K562 (cell line): ENCODE results near the gene MERTK. TPM values are rescaled to one million over a fixed set of nuclear protein-coding genes. Genes with fewer than 3 reads are reported as not detected.

Source experiments
- ATAC-seq: fragments of 200-7000 bp; cut with Tn5 transposase; 3 replicates; pipeline ENCODE4 v1.9.1; 2020; ENCODE audit warnings: moderate library complexity
- BruUV-seq: library from RNA; stranded (reverse); fragments of 400-500 nt; replicated peaks from 2 replicates; lab custom pipeline; 2021; lab: Mats Ljungman, UMichigan
- CTCF ChIA-PET: fragments of 300-600 bp; formaldehyde crosslinking; extraction: SDS; loops from one replicate; lab custom pipeline; 2021; ENCODE audit warnings: low intra/inter-chr PET ratio; lab: Yijun Ruan, JAX
- POLR2A ChIA-PET: fragments of 300-600, 350-650 bp; sonication (Branson Sonifier 250); formaldehyde crosslinking; extraction: SDS; loops from one replicate; lab custom pipeline; 2021; ENCODE audit warnings: antibody characterized with exemption, inconsistent platforms; lab: Yijun Ruan, JAX
- DNase-seq, 4 experiments: peaks; one replicate each; pipeline versions ENCODE4 v3.0.0 to v3.0.0-alpha.2; 2011 to 2018; ENCODE audit warnings: low spot score in 3 of 4, mixed read lengths in 3 of 4; ENCODE audit errors: extremely low read depth in 1 of 4
- FAIRE-seq: peaks from 2 replicates; lab custom pipeline; 2011; peaks lifted over from hg19 to GRCh38; lab: Jason Lieb, UNC
- H2AFZ ChIP-seq: 2 replicates; pipeline ENCODE4 v1.6.0; 2011; ENCODE audit warnings: low read depth, low read length, control low read depth, inconsistent platforms
- H3K27ac ChIP-seq: fragments of 200-600 bp; 3 replicates; pipeline ENCODE4 v1.8.0; 2011; ENCODE audit warnings: low read depth, mild to moderate bottlenecking, control low read depth, inconsistent platforms, low read length, moderate library complexity, mixed read lengths; ENCODE audit errors: extremely low read depth
- H3K27me3 ChIP-seq, 2 experiments: fragments of 300-600 bp in 1 of 2; 2 replicates in 1 of 2; 3 replicates in 1 of 2; pipeline versions ENCODE4 v1.6.0 to v1.8.0; 2011; ENCODE audit warnings: inconsistent platforms in 2 of 2, low read length in 2 of 2, mild to moderate bottlenecking in 1 of 2, mixed read lengths in 1 of 2, moderate library complexity in 1 of 2; ENCODE audit not compliant: control insufficient read depth in 2 of 2, insufficient read depth in 2 of 2
- H3K36me3 ChIP-seq: fragments of 300-600 bp; 3 replicates; pipeline ENCODE4 v1.8.0; 2011; ENCODE audit warnings: mild to moderate bottlenecking, low read length, inconsistent platforms; ENCODE audit not compliant: control insufficient read depth, insufficient read depth
- H3K4me1 ChIP-seq, 2 experiments: fragments of 200-600 bp in 1 of 2; replicated peaks in 1 of 2; 2 replicates in 1 of 2; 3 replicates in 1 of 2; pipeline versions ENCODE4 v1.5.1 to v1.8.0; 2011; ENCODE audit warnings: inconsistent platforms in 2 of 2, low read length in 2 of 2, mild to moderate bottlenecking in 1 of 2, mixed read lengths in 1 of 2, moderate library complexity in 1 of 2; ENCODE audit not compliant: control insufficient read depth in 2 of 2, insufficient read depth in 2 of 2
- H3K4me2 ChIP-seq: 2 replicates; pipeline ENCODE4 v1.6.1; 2011; ENCODE audit warnings: low read length, control low read depth, inconsistent platforms, mixed read lengths; ENCODE audit not compliant: insufficient read depth
- H3K4me3 ChIP-seq: fragments of 200-600 bp; sonication (generic), shearing (Covaris generic); 2 replicates; pipeline ENCODE4 v1.5.1; 2016; ENCODE audit warnings: control low read depth, inconsistent platforms
- H3K79me2 ChIP-seq: fragments of 200-600 bp; 3 replicates; pipeline ENCODE4 v1.8.0; 2011; ENCODE audit warnings: low read length, inconsistent platforms; ENCODE audit not compliant: control insufficient read depth, insufficient read depth
- H3K9ac ChIP-seq, 2 experiments: 2 replicates each; pipeline versions ENCODE4 v1.6.0 to v1.6.1; 2011; ENCODE audit warnings: low read depth in 2 of 2, low read length in 2 of 2, control low read depth in 1 of 2, inconsistent platforms in 1 of 2, mild to moderate bottlenecking in 1 of 2, mixed read lengths in 1 of 2; ENCODE audit not compliant: insufficient read depth in 1 of 2
- H3K9me1 ChIP-seq: one replicate; pipeline ENCODE4 v1.6.0; 2011; ENCODE audit warnings: inconsistent platforms, mild to moderate bottlenecking, low read length, moderate library complexity; ENCODE audit not compliant: control insufficient read depth, insufficient read depth
- H3K9me3 ChIP-seq: replicated peaks from 2 replicates; pipeline ENCODE4 v1.5.1; 2011; ENCODE audit warnings: low read depth, low read length, inconsistent platforms; ENCODE audit not compliant: control insufficient read depth, insufficient read depth
- H4K20me1 ChIP-seq: replicated peaks from 2 replicates; pipeline ENCODE4 v1.6.1; 2011; ENCODE audit warnings: low read length, inconsistent platforms, mixed read lengths; ENCODE audit not compliant: control insufficient read depth, insufficient read depth
- ASH1L ChIP-seq: fragments of 450-650 bp; IDR thresholded peaks from 2 replicates; pipeline ENCODE4 v1.6.1; 2018; ENCODE audit warnings: borderline replicate concordance, mild to moderate bottlenecking, low read depth; ENCODE audit not compliant: partially characterized antibody
- HDAC8 ChIP-seq: fragments of 450-650 bp; IDR thresholded peaks from 2 replicates; pipeline ENCODE4 v1.6.1; 2016; ENCODE audit warnings: mild to moderate bottlenecking, missing genetic modification characterization, moderate library complexity, missing compliant biosample characterization
- MITF ChIP-seq: IDR thresholded peaks from 2 replicates; pipeline ENCODE4 v1.6.1; 2014; ENCODE audit warnings: antibody characterized with exemption
- NR2C1 ChIP-seq, 2 experiments: fragments of 450-650 bp; IDR thresholded peaks; 2 replicates each; pipeline ENCODE4 v1.6.1; 2017; ENCODE audit warnings: mild to moderate bottlenecking in 2 of 2, antibody characterized with exemption in 1 of 2, inconsistent platforms in 1 of 2, missing compliant biosample characterization in 1 of 2, missing genetic modification characterization in 1 of 2
- POLR2G ChIP-seq: fragments of 200-400 bp; formaldehyde crosslinking; IDR thresholded peaks from 2 replicates; pipeline ENCODE4 v1.6.1; 2017; ENCODE audit warnings: low read depth, mild to moderate bottlenecking, antibody characterized with exemption, low read length, moderate library complexity
- REST ChIP-seq, 2 experiments: fragments of 450-650 bp; formaldehyde crosslinking in 1 of 2; IDR thresholded peaks; 2 replicates each; pipeline versions ENCODE4 v1.4.0 to v1.6.1; 2014 to 2020; ENCODE audit warnings: mild to moderate bottlenecking in 2 of 2, borderline replicate concordance in 1 of 2, low read depth in 1 of 2
- ZNF707 ChIP-seq: fragments of 250-450 bp; sonication (Bioruptor Pico); conservative IDR thresholded peaks from 2 replicates; pipeline ENCODE4 v1.8.0; 2022; ENCODE audit warnings: inconsistent platforms, mild to moderate bottlenecking, moderate library complexity
- WGBS: fragments of 100-300 bp; shearing (Covaris generic); methylation state at CpG from one replicate; pipeline ENCODE4 v1.1.6; 2016; ENCODE audit warnings: low coverage, mixed read lengths; ENCODE audit not compliant: insufficient coverage; ENCODE audit errors: missing lambda C conversion rate; 5-methylcytosine and 5-hydroxymethylcytosine counted together
- in situ Hi-C: fragments of 300-500 bp; cut with MboI; formaldehyde crosslinking; loops from 4 replicates; pipeline ENCODE4 v1.15.0; 2018; ENCODE audit warnings: inconsistent platforms, mixed read lengths
- intact Hi-C: fragments of 100-400 bp; cut with micrococcal nuclease; formaldehyde crosslinking; loops from 2 replicates; pipeline ENCODE4 v1.14.2; 2022
- polyA plus RNA-seq, 8 experiments: library from polyadenylated mRNA; depleted of rRNA in 4 of 8; stranded (reverse) in 5 of 8; unstranded in 3 of 8; fragments of >200 nt; fragmentation: Nextera tagmentation in 2 of 8; fragmentation: Illumina TruSeq in 1 of 8; extraction: Ambion mirVana in 2 of 8; extraction: Trizol in 1 of 8; gene quantifications; 2 replicates each; pipeline versions ENCODE4 v1.2.1 to v1.2.3, GENCODE V29; 2011 to 2014; ENCODE audit warnings: inconsistent platforms in 1 of 8, missing spikeins in 1 of 8
- total RNA-seq, 7 experiments: library from RNA; depleted of rRNA in 6 of 7; stranded (reverse); fragments of >200 nt in 6 of 7; fragmentation: Illumina TruSeq in 2 of 7; extraction: Trizol in 2 of 7; gene quantifications; 2 replicates each; pipeline versions ENCODE4 v1.2.1 to v1.2.3, GENCODE V29; 2011 to 2021; ENCODE audit warnings: low replicate concordance in 1 of 7

Gene MERTK
- total and polyA plus RNA-seq, 9 of the 15 experiments (the other 6 are each of a cell fraction or from before 2014, with no cell fraction given): 0.23 to 1.6 (median 0.74) TPM

DNA sequence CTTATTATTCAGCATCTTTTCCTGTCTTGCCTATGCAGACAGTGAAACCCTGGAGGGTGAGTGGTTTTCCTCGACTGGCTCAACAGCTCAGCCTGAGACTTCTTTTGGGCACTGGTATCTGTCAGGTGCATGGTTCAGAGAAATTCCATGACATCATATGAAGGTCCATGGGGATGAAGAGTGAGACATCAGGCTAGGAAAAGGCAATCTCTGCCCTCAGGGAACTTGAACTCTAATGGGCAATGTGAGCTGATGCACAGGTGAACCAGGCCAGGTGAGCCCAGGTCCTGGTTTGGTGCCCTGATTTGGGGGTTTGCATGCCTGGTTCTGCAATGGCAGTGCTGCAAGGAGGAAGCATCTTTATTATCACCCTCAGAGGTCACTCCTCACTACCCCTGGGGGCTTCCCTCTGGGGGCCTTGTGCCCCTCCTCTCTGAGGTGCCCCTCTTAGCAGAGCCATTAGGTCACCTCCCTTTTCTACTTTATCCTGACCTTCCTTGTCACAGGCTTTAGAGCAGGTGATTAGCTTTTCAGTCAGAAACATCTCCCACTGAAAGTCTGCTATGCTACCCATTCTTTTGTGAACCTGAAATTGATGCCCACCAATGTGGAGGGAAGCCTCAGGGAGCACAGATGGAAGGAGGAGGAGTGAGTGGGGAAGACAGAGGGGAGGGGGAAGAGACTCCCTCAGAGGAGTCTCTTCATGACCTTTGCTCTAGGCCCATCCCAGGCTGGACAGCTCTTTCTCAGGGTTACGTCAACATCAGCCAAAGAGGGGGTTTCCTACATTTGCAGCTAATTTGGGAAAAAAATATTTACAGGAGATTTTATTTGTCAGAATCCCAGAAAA lies 47.3 kb downstream of the MERTK start:
- H2AFZ ChIP-seq: no peak overlapping the region
- ChIA-PET CTCF (no interaction called here), POLR2A (interaction anchor here (1.0 kb wide), 1 partner anchor 16 kb away, joined by 6 read pairs; no protein-coding TSS in a partner anchor)
- no peak overlapping the region for H3K4me3 ChIP-seq
- no peak overlapping the region for H3K27ac ChIP-seq
- H3K79me2 ChIP-seq: no peaks in the 10 kb centered on the region
- ATAC-seq: 0 out of 3 replicates have a peak, but pooled peaks have one; percentile 31
- intact Hi-C loops (no loop called here), in situ Hi-C loops (no loop called here)
- no peaks in the 10 kb centered on the region for H3K9me3 ChIP-seq
- peaks cover 3 to 24% of the 10 kb centered on the region in 2 experiments; a peak in 3 of 5 replicates for H3K27me3 ChIP-seq
- WGBS: 31% methylated on average over 2 of the region's 2 CpGs
- H3K9ac ChIP-seq: no peak overlapping the region
- no peaks in the 10 kb centered on the region for H3K36me3 ChIP-seq
- no peaks in the 10 kb centered on the region for H3K9me1 ChIP-seq
- H3K4me1 ChIP-seq: no peaks in the 10 kb centered on the region
- BruUV-seq: no TSS peak
- FAIRE-seq: no peak
- DNase-seq: no peak
- no peak overlapping the region for H3K4me2 ChIP-seq
- no peaks in the 10 kb centered on the region for H4K20me1 ChIP-seq
- TF ChIP-seq ASH1L (no peak), MITF (no peak), REST (IDR thresholded peaks at IDR 0.05; ENCODE audit: borderline replicate concordance) (peak; percentile 35; the same call in 1 of the 2 replicates), REST (CRISPR knock-in tag; IDR thresholded peaks at IDR 0.05; ENCODE audit: low read depth) (no peak), HDAC8 (tag) (no peak), ZNF707 (CRISPR knock-in tag) (no peak), POLR2G (no peak), NR2C1 (IDR thresholded peaks at IDR 0.05) (no peak), NR2C1 (tag; IDR thresholded peaks at IDR 0.05) (peak; percentile 31; the same call in 1 of the 2 replicates)
- TF ChIP-seq, all 486 proteins: peak for 2
